ENCODE measurements around the gene TRPV5.

Gene TRPV5

GRCh38 chr7:142939226-142939910 lies 5.8 kb upstream of the TRPV5 start, which contains the start of gene LLCFC1:
TSS of gene LLCFC1 (plus strand) at chr7:142939484. CDS start at chr7:142939622, 138 bp downstream.
- no peak for DNase-seq

- no peak for DNase-seq
Measured at GRCh38 chr7:142938611-142939010, 5.1 kb upstream of the TRPV5 start.

- DNase-seq: no peak
Measured at GRCh38 chr7:142935941-142936565, 2.5 kb upstream of the TRPV5 start.

- no peak for DNase-seq
Measured at GRCh38 chr7:142934056-142934455, 510 bp upstream of the TRPV5 start.

GRCh38 chr7:142933092-142933475 lies 462 bp downstream of the TRPV5 start:
- DNase-seq: no peak

GRCh38 chr7:142932386-142933091 lies 1.0 kb downstream of the TRPV5 start:
- no peak for DNase-seq

- no peak for DNase-seq
Measured at GRCh38 chr7:142930126-142930730, 3.3 kb downstream of the TRPV5 start.

- DNase-seq: no peak
Measured at GRCh38 chr7:142927949-142928348, 5.6 kb downstream of the TRPV5 start.

GRCh38 chr7:142927085-142927745 lies 6.3 kb downstream of the TRPV5 start:
- DNase-seq: no peak

GRCh38 chr7:142925413-142925812 lies 8.1 kb downstream of the TRPV5 start:
- no peak for DNase-seq

- DNase-seq: no peak
Measured at GRCh38 chr7:142923391-142923790, 10.2 kb downstream of the TRPV5 start.

- no peak for DNase-seq
Measured at GRCh38 chr7:142919656-142920055, 13.9 kb downstream of the TRPV5 start.

- DNase-seq: no peak
Measured at GRCh38 chr7:142918901-142919300, 14.6 kb downstream of the TRPV5 start.

GRCh38 chr7:142917447-142917846 lies 16.1 kb downstream of the TRPV5 start:
- DNase-seq: no peak

GRCh38 chr7:142916508-142916907 lies 17.0 kb downstream of the TRPV5 start:
- no peak for DNase-seq

GRCh38 chr7:142915315-142915714 lies 18.2 kb downstream of the TRPV5 start:
- DNase-seq: no peak

GRCh38 chr7:142914121-142914520 lies 19.4 kb downstream of the TRPV5 start:
- no peak for DNase-seq

- no peak for DNase-seq
Measured at GRCh38 chr7:142913566-142913965, 20.0 kb downstream of the TRPV5 start.

GRCh38 chr7:142913051-142913450 lies 20.5 kb downstream of the TRPV5 start:
- no peak for DNase-seq

GRCh38 chr7:142910481-142910880 lies 23.1 kb downstream of the TRPV5 start:
- no peak for DNase-seq

GRCh38 chr7:142910031-142910433 lies 23.5 kb downstream of the TRPV5 start:
- no peak for DNase-seq

- DNase-seq: no peak
Measured at GRCh38 chr7:142908921-142909890, 24.3 kb downstream of the TRPV5 start.

All from NCI-H2107 (cell line).